Mesothelial cell of epicardium (in vitro differentiated cells): ENCODE measurements around the gene INTS11. TPM values are rescaled to one million over a fixed set of nuclear protein-coding genes. Genes with fewer than 3 reads are reported as not detected.

Experiments
- DNase-seq, 2 experiments: peaks; one replicate each; pipeline ENCODE4 v3.0.0; 2021; ENCODE audit warnings: low spot score in 2 of 2; ENCODE audit not compliant: unreplicated experiment in 2 of 2
- H3K27ac Mint-ChIP-seq: 2 replicates; pipeline ENCODE4 v1.8.0; 2021; ENCODE audit warnings: mixed read lengths
- H3K27me3 Mint-ChIP-seq: 2 replicates; pipeline ENCODE4 v1.8.0; 2021; ENCODE audit warnings: low read depth, mixed read lengths
- H3K36me3 Mint-ChIP-seq: 2 replicates; pipeline ENCODE4 v1.8.0; 2021; ENCODE audit warnings: mixed read lengths
- H3K4me1 Mint-ChIP-seq: 2 replicates; pipeline ENCODE4 v1.8.0; 2021; ENCODE audit warnings: mixed read lengths
- H3K4me3 Mint-ChIP-seq: 2 replicates; pipeline ENCODE4 v1.8.0; 2021; ENCODE audit warnings: mild to moderate bottlenecking, moderate library complexity, mixed read lengths
- H3K9me3 Mint-ChIP-seq: 2 replicates; pipeline ENCODE4 v1.8.0; 2021; ENCODE audit warnings: mixed read lengths
- total RNA-seq: library from RNA; stranded (reverse); gene quantifications from 3 replicates; pipeline ENCODE4 v1.2.1, GENCODE V29; 2021
- TF ChIP-seq, protein P1 (sequence below): fragments of 200-600 bp; sonication (generic); IDR thresholded peaks from one replicate; pipeline ENCODE4 v1.5.0; 2021; ENCODE audit warnings: antibody characterized with exemption; ENCODE audit not compliant: unreplicated experiment

The INTS11 gene
- total RNA-seq, 1 donor from 2014 or later = 165 TPM

DNA sequence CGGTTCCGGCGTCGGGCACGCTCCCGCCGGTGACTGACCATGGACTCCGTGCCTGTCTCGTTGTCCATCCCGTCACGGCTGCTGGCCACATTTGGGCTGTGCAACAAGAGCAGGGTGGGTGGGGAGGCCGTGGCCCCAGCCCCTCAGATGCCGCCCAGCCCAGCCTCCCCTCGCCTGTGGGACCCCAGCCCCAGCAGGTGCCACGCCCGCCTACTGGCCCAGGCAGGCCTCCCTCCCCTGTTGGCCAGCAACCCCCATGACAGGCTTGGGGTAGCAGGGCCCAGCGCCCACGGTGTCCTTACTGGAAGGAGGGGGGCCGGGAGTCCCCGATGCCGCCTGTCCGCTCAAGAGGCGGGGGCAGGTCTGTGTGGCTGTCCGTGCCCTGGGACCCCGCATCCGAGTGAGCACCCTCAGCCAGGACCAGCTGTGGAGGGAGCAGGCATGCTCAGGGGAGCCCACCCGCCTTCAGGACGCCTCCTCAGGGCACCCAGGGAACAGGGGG is 17.7 kb upstream of the INTS11 start:
- TF ChIP-seq, protein P1, sequence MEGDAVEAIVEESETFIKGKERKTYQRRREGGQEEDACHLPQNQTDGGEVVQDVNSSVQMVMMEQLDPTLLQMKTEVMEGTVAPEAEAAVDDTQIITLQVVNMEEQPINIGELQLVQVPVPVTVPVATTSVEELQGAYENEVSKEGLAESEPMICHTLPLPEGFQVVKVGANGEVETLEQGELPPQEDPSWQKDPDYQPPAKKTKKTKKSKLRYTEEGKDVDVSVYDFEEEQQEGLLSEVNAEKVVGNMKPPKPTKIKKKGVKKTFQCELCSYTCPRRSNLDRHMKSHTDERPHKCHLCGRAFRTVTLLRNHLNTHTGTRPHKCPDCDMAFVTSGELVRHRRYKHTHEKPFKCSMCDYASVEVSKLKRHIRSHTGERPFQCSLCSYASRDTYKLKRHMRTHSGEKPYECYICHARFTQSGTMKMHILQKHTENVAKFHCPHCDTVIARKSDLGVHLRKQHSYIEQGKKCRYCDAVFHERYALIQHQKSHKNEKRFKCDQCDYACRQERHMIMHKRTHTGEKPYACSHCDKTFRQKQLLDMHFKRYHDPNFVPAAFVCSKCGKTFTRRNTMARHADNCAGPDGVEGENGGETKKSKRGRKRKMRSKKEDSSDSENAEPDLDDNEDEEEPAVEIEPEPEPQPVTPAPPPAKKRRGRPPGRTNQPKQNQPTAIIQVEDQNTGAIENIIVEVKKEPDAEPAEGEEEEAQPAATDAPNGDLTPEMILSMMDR = no peak
- Mint-ChIP-seq H3K36me3 (peaks cover 18% of the 10 kb centered on the region), H3K4me1 (peaks cover 5% of the 10 kb centered on the region), H3K27me3 (no peaks in the 10 kb centered on the region), H3K9me3 (no peaks in the 10 kb centered on the region), H3K27ac (no peak overlapping the region), H3K4me3 (no peak overlapping the region)
- no peak for DNase-seq

DNA sequence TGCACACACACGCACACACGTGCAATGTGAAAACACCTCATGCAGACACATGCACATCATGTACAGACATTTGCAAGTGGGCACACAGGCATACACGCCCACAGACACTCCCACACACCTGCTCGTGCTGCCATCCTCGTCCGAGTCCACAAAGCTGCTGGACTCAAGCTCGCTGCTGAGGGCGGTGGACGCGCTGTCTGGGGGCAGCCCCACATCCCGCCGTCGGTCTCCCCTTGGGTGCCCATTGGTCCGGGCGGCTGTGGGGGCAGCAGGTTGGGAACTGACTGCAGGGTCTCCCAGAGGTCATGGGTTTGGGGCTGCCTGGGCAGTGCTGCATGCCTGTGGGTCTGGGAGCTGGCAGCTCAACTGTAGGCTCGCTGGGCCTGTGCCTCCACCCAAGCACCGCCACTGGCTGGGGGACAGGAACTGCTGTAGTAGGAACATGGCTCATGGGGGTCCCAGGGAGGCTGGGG is 17.1 kb upstream of the INTS11 start:
- DNase-seq = no peak
- H3K9me3 Mint-ChIP-seq = no peaks in the 10 kb centered on the region
- no peaks in the 10 kb centered on the region for H3K27me3 Mint-ChIP-seq
- H3K27ac Mint-ChIP-seq = no peak overlapping the region
- peaks cover 18% of the 10 kb centered on the region for H3K36me3 Mint-ChIP-seq
- TF ChIP-seq, protein P1 = no peak
- H3K4me1 Mint-ChIP-seq = no peaks in the 10 kb centered on the region
- no peak overlapping the region for H3K4me3 Mint-ChIP-seq

DNA sequence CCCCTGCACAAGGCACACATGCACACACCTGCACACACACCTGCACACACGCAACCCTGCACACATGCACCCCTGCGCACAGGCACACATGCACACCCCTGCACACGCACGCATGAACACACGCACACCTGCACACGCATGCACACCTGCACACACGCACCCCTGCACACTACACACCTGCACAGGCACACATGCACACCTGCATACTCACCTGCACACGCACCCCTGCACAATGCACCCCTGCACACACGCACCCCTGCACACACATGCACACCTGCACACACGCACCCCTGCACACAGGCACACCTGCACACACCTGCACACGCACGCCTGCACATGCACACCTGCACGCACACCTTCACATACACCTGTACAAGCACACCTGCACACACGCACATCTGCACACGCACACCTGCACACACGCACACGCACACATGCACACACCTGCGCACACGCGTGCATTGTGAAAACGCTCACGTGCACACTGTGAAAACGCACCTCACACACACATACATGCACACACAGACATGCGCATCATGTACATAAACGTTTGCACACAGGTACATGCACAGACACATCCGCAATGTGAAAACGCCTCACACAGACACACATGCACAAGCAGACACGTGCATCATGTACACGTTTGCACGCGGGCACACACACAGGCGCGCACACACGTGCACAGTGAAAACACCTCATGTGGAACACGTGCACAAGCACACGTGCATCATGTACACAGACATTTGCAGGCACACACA is 16.5 kb upstream of the INTS11 start:
- no peak for DNase-seq
- no peaks in the 10 kb centered on the region for H3K9me3 Mint-ChIP-seq
- peaks cover 18% of the 10 kb centered on the region for H3K36me3 Mint-ChIP-seq
- H3K27ac Mint-ChIP-seq = no peak overlapping the region
- TF ChIP-seq, protein P1 = no peak
- no peak overlapping the region for H3K4me3 Mint-ChIP-seq
- no peaks in the 10 kb centered on the region for H3K4me1 Mint-ChIP-seq
- H3K27me3 Mint-ChIP-seq = no peaks in the 10 kb centered on the region

DNA sequence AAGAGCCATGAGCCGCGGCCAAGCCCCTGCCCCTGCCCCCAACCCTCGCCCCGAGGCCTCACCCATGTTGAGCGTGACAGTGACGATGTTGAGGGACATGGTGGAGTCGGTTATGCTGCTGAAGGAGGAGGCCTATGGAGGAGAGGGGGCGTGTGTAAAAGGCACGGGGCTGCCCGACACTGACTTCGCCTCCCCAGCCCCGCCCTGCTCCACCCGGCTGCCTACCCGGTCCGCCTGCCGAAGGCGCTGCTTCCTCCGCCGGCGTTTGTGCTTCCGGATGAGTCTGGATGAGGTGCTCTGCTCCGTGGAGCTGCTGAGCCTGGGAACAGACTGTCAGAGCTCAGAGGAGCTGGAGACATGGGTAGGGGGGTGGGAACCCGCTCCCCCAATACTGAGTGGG is 15.7 kb upstream of the INTS11 start:
- Mint-ChIP-seq H3K27me3 (no peaks in the 10 kb centered on the region), H3K36me3 (peaks cover 18% of the 10 kb centered on the region), H3K27ac (no peak overlapping the region), H3K9me3 (no peaks in the 10 kb centered on the region), H3K4me3 (no peak overlapping the region), H3K4me1 (no peaks in the 10 kb centered on the region)
- TF ChIP-seq, protein P1 = no peak
- DNase-seq = no peak

DNA sequence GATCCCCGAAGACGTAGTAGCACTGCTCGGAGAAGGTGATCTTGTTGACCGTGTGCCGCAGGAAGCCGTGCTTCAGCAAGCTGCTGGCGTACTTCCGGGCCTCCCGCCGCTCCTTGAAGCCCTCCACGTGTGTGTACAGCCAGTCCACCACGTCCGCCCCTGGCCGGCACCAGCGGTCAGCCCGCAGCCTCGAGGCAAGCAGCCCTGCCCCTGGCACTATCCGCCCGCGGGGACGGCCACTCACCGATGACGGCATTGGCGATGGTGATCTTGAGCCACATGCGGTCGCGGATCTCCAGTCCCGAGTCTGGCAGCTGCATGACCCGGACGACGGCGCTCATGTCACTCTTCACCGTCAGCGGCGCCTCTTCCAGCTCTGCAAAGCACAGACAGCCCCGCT is 13.8 kb upstream of the INTS11 start:
- DNase-seq = no peak
- Mint-ChIP-seq H3K4me1 (no peaks in the 10 kb centered on the region), H3K27ac (no peak overlapping the region), H3K27me3 (no peaks in the 10 kb centered on the region), H3K36me3 (peaks cover 18% of the 10 kb centered on the region), H3K9me3 (no peaks in the 10 kb centered on the region), H3K4me3 (no peak overlapping the region)
- TF ChIP-seq, protein P1 = no peak
